ENCODE data around the gene KCNJ6. TPM values are rescaled to one million over a fixed set of nuclear protein-coding genes. Genes with fewer than 3 reads are reported as not detected.

Gene KCNJ6
- total RNA-seq, 1 experiment from 2014 or later = not detected

DNA sequence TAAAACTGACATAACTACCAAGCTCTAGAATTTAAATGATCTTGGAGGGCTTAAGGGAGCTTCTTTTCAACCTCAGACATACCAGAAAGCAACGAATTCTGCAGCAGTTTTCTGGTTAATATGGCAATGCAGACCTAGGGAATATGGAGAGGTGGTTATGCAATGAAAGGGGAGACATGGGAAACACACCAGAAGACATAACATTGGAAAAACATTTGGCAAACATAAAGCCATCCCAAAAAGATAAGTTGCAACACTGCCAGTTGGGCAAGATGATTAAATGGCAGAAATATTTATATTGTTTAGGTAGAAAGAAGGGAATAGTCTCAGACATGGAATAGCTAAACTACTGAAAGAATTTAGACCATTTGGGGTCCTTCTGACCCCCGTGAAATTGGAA, 104.5 kb downstream of the KCNJ6 start:
- TF ChIP-seq, protein P1, sequence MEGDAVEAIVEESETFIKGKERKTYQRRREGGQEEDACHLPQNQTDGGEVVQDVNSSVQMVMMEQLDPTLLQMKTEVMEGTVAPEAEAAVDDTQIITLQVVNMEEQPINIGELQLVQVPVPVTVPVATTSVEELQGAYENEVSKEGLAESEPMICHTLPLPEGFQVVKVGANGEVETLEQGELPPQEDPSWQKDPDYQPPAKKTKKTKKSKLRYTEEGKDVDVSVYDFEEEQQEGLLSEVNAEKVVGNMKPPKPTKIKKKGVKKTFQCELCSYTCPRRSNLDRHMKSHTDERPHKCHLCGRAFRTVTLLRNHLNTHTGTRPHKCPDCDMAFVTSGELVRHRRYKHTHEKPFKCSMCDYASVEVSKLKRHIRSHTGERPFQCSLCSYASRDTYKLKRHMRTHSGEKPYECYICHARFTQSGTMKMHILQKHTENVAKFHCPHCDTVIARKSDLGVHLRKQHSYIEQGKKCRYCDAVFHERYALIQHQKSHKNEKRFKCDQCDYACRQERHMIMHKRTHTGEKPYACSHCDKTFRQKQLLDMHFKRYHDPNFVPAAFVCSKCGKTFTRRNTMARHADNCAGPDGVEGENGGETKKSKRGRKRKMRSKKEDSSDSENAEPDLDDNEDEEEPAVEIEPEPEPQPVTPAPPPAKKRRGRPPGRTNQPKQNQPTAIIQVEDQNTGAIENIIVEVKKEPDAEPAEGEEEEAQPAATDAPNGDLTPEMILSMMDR (IDR thresholded peaks at IDR 0.05 in 2 of 3, conservative IDR thresholded peaks at IDR 0.05 in 1 of 3; ENCODE audit: borderline replicate concordance in 1 of 3, insufficient read depth in 1 of 3, low read depth in 2 of 3, low read length in 2 of 3) = no peak
- TF ChIP-seq POLR2A (IDR thresholded peaks at IDR 0.05; ENCODE audit: borderline replicate concordance, extremely low read depth, insufficient read depth, insufficient read length) = no peak
- no peak for TF ChIP-seq CBX3 (IDR thresholded peaks at IDR 0.05; ENCODE audit: low read depth)
- TF ChIP-seq POLR2AphosphoS5 (IDR thresholded peaks at IDR 0.05; ENCODE audit: low read depth, low read length) = no peak
- TF ChIP-seq ZBTB33 (IDR thresholded peaks at IDR 0.05; ENCODE audit: extremely low read depth, insufficient replicate concordance, low read length) = no peak
- no peak for TF ChIP-seq RAD21 (IDR thresholded peaks at IDR 0.05; ENCODE audit: low read depth)
- no peak for TF ChIP-seq EZH2phosphoT487 (IDR thresholded peaks at IDR 0.05; ENCODE audit: borderline replicate concordance)
- TF ChIP-seq FOSL1 (IDR thresholded peaks at IDR 0.05; ENCODE audit: low read depth) = no peak
- no peak for TF ChIP-seq ATF3 (IDR thresholded peaks at IDR 0.05)
- no peak for TF ChIP-seq EGR1 (IDR thresholded peaks at IDR 0.05; ENCODE audit: low read depth)
- TF ChIP-seq SIN3A (IDR thresholded peaks at IDR 0.05; ENCODE audit: low read depth) = no peak
- no peak for TF ChIP-seq JUND (IDR thresholded peaks at IDR 0.05)
- TF ChIP-seq ZFX (IDR thresholded peaks at IDR 0.05) = no peak
- peaks cover 3 to 5% of the 10 kb centered on the region in 2 experiments; a peak in 2 of 4 replicates for H3K9me3 ChIP-seq (ENCODE audit: control insufficient read depth in 1 of 2, insufficient read depth in 1 of 2, low read depth in 1 of 2, low read length in 2 of 2)
- no peaks in the 10 kb centered on the region for H3K4me1 ChIP-seq (ENCODE audit: control insufficient read depth in 1 of 2, insufficient read depth in 2 of 2, low read length in 2 of 2)
- H2AFZ ChIP-seq (ENCODE audit: low read depth, low read length, poor library complexity, severe bottlenecking) = no peak overlapping the region
- DNase-seq (ENCODE audit: low read depth, low spot score) (no peak), ATAC-seq (no peak)
- no peak overlapping the region for H3K27ac ChIP-seq (ENCODE audit: low read depth, low read length)
- H3K27me3 ChIP-seq (ENCODE audit: insufficient read depth, low read length) = no peaks in the 10 kb centered on the region
- H3K4me2 ChIP-seq (ENCODE audit: low read length) = no peak overlapping the region
- no peaks in the 10 kb centered on the region for H3K9me2 ChIP-seq (ENCODE audit: insufficient read depth)
- POLR2A ChIA-PET = no interaction called here
- no peaks in the 10 kb centered on the region for H4K20me1 ChIP-seq (ENCODE audit: insufficient read depth)
- no peak overlapping the region for H3K4me3 ChIP-seq (replicated peaks in 1 of 2; ENCODE audit: low read depth in 1 of 2, low read length in 2 of 2)
- no peak overlapping the region for H3K9ac ChIP-seq (ENCODE audit: low read length)
- BruUV-seq (replicated peaks) = no TSS peak
- intact Hi-C loops (cut with micrococcal nuclease) = no loop called here
- H3K36me3 ChIP-seq (ENCODE audit: control insufficient read depth in 1 of 2, insufficient read depth in 2 of 2, low read length in 2 of 2) = no peaks in the 10 kb centered on the region
- RAD21 ChIA-PET (ENCODE audit: low non-redundant PET in 1 of 2, low total read pairs in 2 of 2, uncharacterized antibody in 2 of 2, unreplicated experiment in 2 of 2) = no interaction called here
- CTCF ChIA-PET = no interaction called here
- no peaks in the 10 kb centered on the region for H3K79me2 ChIP-seq (ENCODE audit: insufficient read depth, low read length)

Data from HCT116 (cell line).